SK-N-SH treated with all-trans-retinoic acid at 6 μM for 48 hours (cell line): ENCODE results near the gene SP2.
A peak's percentile ranks its signal among the peaks of the same experiment; 100 is the strongest.

ENCODE experiments used
- ATAC-seq: fragments of 200-7000 bp; cut with Tn5 transposase; 3 replicates; pipeline ENCODE4 v1.9.1; 2020; ENCODE audit warnings: mild to moderate bottlenecking, moderate library complexity
- ARNTL ChIP-seq: fragments of 450-650 bp; formaldehyde crosslinking; IDR thresholded peaks from 2 replicates; pipeline ENCODE4 v1.5.0; 2020; ENCODE audit warnings: low read depth, mild to moderate bottlenecking, moderate library complexity, borderline replicate concordance
- BACH2 ChIP-seq: fragments of 250-450 bp; sonication (Bioruptor Pico); IDR thresholded peaks from 2 replicates; pipeline ENCODE4 v1.9.0; 2021; ENCODE audit warnings: mild to moderate bottlenecking, borderline replicate concordance
- CREB5 ChIP-seq: fragments of 250-450 bp; sonication (Bioruptor Pico); IDR thresholded peaks from 2 replicates; pipeline ENCODE4 v1.5.1; 2020; ENCODE audit warnings: low read depth, mild to moderate bottlenecking, moderate library complexity
- CSDC2 ChIP-seq: fragments of 250-450 bp; sonication (Bioruptor Pico); IDR thresholded peaks from 2 replicates; pipeline ENCODE4 v1.5.0; 2020; ENCODE audit warnings: mild to moderate bottlenecking, moderate library complexity
- CSRNP3 ChIP-seq: fragments of 250-450 bp; sonication (Bioruptor Pico); IDR thresholded peaks from 2 replicates; pipeline ENCODE4 v1.5.1; 2021; ENCODE audit warnings: mild to moderate bottlenecking, moderate library complexity
- ESRRG ChIP-seq: fragments of 250-450 bp; sonication (Bioruptor Pico); IDR thresholded peaks from 2 replicates; pipeline ENCODE4 v1.6.1; 2021; ENCODE audit warnings: mild to moderate bottlenecking
- GLIS3 ChIP-seq: fragments of 250-450 bp; sonication (Bioruptor Pico); IDR thresholded peaks from 2 replicates; pipeline ENCODE4 v1.5.0; 2020; ENCODE audit warnings: mild to moderate bottlenecking, moderate library complexity
- OSR1 ChIP-seq: fragments of 250-450 bp; sonication (Bioruptor Pico); IDR thresholded peaks from 2 replicates; pipeline ENCODE4 v1.8.0; 2022; ENCODE audit warnings: moderate library complexity, mild to moderate bottlenecking, inconsistent platforms
- PATZ1 ChIP-seq: fragments of 250-450 bp; sonication (Bioruptor Pico); IDR thresholded peaks from 2 replicates; pipeline ENCODE4 v1.8.0; 2020; ENCODE audit warnings: mild to moderate bottlenecking, moderate library complexity, borderline replicate concordance
- POU6F1 ChIP-seq: fragments of 250-450 bp; sonication (Bioruptor Pico); IDR thresholded peaks from 2 replicates; pipeline ENCODE4 v1.8.0; 2021; ENCODE audit warnings: low read depth, mild to moderate bottlenecking, moderate library complexity, borderline replicate concordance
- PPARA ChIP-seq: fragments of 250-450 bp; sonication (Bioruptor Pico); IDR thresholded peaks from 2 replicates; pipeline ENCODE4 v1.5.0; 2020; ENCODE audit warnings: mild to moderate bottlenecking, borderline replicate concordance
- RARB ChIP-seq: fragments of 250-450 bp; sonication (Bioruptor Pico); IDR thresholded peaks from 2 replicates; pipeline ENCODE4 v1.8.0; 2021; ENCODE audit warnings: mild to moderate bottlenecking, moderate library complexity
- SNAI2 ChIP-seq: fragments of 250-450 bp; sonication (Bioruptor Pico); IDR thresholded peaks from 2 replicates; pipeline ENCODE4 v1.5.0; 2020; ENCODE audit warnings: mild to moderate bottlenecking, moderate library complexity
- TCF4 ChIP-seq: fragments of 250-450 bp; sonication (Bioruptor Pico); IDR thresholded peaks from 2 replicates; pipeline ENCODE4 v1.8.0; 2021; ENCODE audit warnings: mild to moderate bottlenecking, moderate library complexity, borderline replicate concordance
- TOX ChIP-seq: fragments of 250-450 bp; sonication (Bioruptor Pico); IDR thresholded peaks from 2 replicates; pipeline ENCODE4 v1.8.0; 2021; ENCODE audit warnings: mild to moderate bottlenecking, moderate library complexity, borderline replicate concordance
- TSHZ2 ChIP-seq: fragments of 250-450 bp; sonication (Bioruptor Pico); IDR thresholded peaks from 2 replicates; pipeline ENCODE4 v1.5.0; 2020; ENCODE audit warnings: mild to moderate bottlenecking, moderate library complexity
- ZFP3 ChIP-seq: fragments of 250-450 bp; sonication (Bioruptor Pico); IDR thresholded peaks from 2 replicates; pipeline ENCODE4 v1.5.0; 2020; ENCODE audit warnings: mild to moderate bottlenecking, moderate library complexity
- ZFP30 ChIP-seq: fragments of 450-650 bp; formaldehyde crosslinking; IDR thresholded peaks from 2 replicates; pipeline ENCODE4 v1.5.0; 2022; ENCODE audit warnings: mild to moderate bottlenecking, moderate library complexity
- ZNF565 ChIP-seq: fragments of 450-650 bp; formaldehyde crosslinking; conservative IDR thresholded peaks from 2 replicates; pipeline ENCODE4 v1.5.0; 2020; ENCODE audit warnings: low read depth, mild to moderate bottlenecking, moderate library complexity
- ZNF8 ChIP-seq: fragments of 450-650 bp; formaldehyde crosslinking; IDR thresholded peaks from 2 replicates; pipeline ENCODE4 v1.5.0; 2020; ENCODE audit warnings: mild to moderate bottlenecking, moderate library complexity

SP2 gene

GRCh38 chr17:47882247-47882646 lies 13.8 kb upstream of the SP2 start:
- TF ChIP-seq ZNF8 (no peak), CSRNP3 (CRISPR knock-in tag) (no peak), CREB5 (CRISPR knock-in tag) (no peak), ZFP30 (CRISPR knock-in tag) (no peak), POU6F1 (CRISPR knock-in tag) (no peak), ESRRG (CRISPR knock-in tag) (no peak), TCF4 (no peak), PATZ1 (CRISPR knock-in tag) (no peak), RARB (CRISPR knock-in tag) (no peak), SNAI2 (CRISPR knock-in tag) (no peak), OSR1 (CRISPR knock-in tag) (no peak), PPARA (CRISPR knock-in tag) (no peak), ZNF565 (no peak), CSDC2 (CRISPR knock-in tag) (no peak), TOX (CRISPR knock-in tag) (no peak), ARNTL (CRISPR knock-in tag) (no peak), TSHZ2 (CRISPR knock-in tag) (no peak), BACH2 (CRISPR knock-in tag) (no peak), GLIS3 (CRISPR knock-in tag) (no peak)
- peak; percentile 8; the same call in 1 of the 3 replicates for ATAC-seq

GRCh38 chr17:47882695-47883588 lies 13.1 kb upstream of the SP2 start:
- no peak for ATAC-seq
- TF ChIP-seq TSHZ2 (CRISPR knock-in tag) (no peak), CSDC2 (CRISPR knock-in tag) (no peak), ESRRG (CRISPR knock-in tag) (no peak), POU6F1 (CRISPR knock-in tag) (no peak), TCF4 (no peak), ZFP3 (CRISPR knock-in tag) (no peak), RARB (CRISPR knock-in tag) (no peak), ARNTL (CRISPR knock-in tag) (no peak), TOX (CRISPR knock-in tag) (no peak), SNAI2 (CRISPR knock-in tag) (no peak), BACH2 (CRISPR knock-in tag) (no peak)
